GOT3 (cell line): ENCODE data around the gene PPP2R2D.
"Not testable (repeated sequence)": the region's sequence is repeated elsewhere in the genome, so short reads cannot be mapped to it uniquely, and the experiment has no call there.

Experiments
- DNase-seq: peaks from one replicate; lab custom pipeline; 2025; ENCODE audit warnings: mixed read lengths; lab: John Stamatoyannopoulos, UW

PPP2R2D gene

DNA sequence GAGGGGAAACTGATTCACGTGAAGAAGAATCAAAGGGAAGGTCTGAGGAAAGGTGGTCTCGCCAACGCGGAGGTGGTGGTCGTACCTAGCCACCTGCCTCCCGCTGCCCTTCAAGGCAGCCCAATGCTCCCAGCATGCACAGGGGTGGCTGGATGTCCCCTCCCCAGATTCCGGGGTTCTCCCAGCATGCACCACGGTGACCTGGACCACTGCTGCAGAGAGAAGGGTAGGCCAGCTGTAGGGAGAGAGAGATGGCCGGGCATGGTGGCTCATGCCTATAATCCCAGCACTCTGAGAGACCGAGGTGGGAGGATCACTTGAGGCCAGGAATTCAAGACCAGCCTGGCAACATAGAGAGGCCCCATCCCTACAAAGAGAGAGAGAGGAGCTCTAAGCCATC, 32.4 kb upstream of the PPP2R2D start:
- DNase-seq = no peak

- DNase-seq = no peak
Observed at GRCh38 chr10:131869344-131869743, 31.5 kb upstream of the PPP2R2D start.

- no peak for DNase-seq
Observed at GRCh38 chr10:131870411-131870810, 30.4 kb upstream of the PPP2R2D start.

DNA sequence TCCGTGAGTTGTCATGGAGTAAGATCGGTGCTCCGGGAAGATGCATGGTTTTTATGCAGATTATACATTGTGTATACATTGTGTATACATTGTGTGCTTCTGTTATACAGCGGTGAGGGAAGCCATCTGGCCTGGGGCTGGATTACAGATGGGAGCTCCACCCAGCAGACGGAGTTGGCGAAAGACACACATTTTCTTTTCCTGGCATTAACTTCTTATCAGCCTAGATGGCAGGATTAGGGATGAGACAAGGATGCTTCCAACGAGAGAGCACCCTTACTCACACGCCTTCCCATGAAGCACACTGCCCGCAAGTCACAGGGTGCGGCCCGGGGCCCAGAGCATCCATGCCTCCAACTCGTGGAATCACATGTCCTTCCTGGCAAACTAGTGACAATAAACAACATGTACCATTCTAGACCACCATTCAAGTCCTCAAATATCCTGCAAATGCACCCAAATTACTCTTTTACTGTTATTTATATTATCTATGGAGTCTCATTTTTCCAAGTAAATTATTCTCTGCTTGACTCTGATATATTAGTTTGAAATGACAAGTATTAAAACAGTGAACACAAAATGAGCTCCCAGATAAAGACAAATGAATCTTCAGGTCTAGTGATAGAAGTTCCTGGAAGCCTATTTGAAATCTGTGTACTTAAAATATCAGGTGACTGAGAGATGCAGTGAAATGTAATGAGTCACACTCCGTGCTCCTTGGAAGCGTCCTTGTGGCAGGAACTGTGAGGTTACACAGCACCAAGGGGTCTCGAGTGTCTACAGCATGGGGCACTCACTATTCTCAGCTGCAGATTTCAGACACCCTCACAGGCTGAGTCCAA, 29.8 kb upstream of the PPP2R2D start:
- DNase-seq = no peak

GRCh38 chr10:131871673-131872005, 29.2 kb upstream of the PPP2R2D start:
- DNase-seq = no peak

GRCh38 chr10:131872011-131872826, 28.6 kb upstream of the PPP2R2D start:
- DNase-seq = no peak

- DNase-seq = no peak
Observed at GRCh38 chr10:131872827-131873375, 27.9 kb upstream of the PPP2R2D start.

DNA sequence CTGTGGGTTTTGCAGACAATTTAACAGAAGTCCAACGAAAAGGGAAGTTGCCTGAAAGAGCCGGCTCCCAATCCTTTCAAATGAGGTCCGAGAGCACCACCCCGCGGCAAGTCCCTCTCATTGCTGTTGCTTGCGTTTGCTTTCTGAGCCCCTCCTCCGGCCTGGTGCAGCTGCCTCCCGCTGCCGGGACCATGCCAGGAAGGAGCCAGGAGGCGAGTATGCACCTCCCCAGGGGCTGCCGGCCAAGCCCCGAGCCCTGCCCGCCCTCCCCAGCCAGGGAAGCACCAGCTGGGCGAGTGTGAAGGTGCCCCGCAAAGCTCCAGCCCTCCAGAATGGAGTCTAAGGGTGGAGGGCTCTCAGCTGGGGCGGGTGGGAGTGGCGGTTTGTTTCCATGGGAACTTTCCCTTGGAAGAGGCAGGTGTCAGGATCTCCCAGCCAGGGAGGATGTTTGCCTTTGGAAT, 25.8 kb upstream of the PPP2R2D start:
- DNase-seq = peak; percentile 26

- DNase-seq = no peak
Observed at GRCh38 chr10:131875501-131875900, 25.3 kb upstream of the PPP2R2D start.

- no peak for DNase-seq
Observed at GRCh38 chr10:131876017-131876416, 24.8 kb upstream of the PPP2R2D start.

GRCh38 chr10:131876508-131876907, 24.3 kb upstream of the PPP2R2D start:
- no peak for DNase-seq

- DNase-seq = no peak
Observed at GRCh38 chr10:131880016-131880590, 20.7 kb upstream of the PPP2R2D start.

- DNase-seq = no peak
Observed at GRCh38 chr10:131881104-131881880, 19.5 kb upstream of the PPP2R2D start.

DNA sequence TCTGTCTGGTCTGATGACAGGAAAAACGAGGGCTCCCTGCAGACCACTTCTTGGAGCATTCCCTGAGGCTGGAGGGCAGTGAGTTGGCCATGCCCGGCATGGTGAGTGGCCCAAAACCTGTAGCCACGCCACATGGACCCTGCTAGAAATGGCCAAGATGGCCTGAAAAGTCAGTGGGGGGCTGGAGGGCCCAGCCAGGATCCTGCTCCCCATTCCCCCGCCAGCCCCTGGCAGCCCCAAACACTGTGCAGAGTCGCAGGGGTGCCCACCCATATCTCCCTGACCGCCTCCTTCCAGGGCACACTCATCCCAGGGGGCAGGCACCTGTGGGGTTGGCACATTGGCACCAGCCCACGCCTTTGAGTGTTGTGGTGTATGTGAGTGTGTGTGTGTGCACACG, 18.7 kb upstream of the PPP2R2D start:
- DNase-seq = no peak

GRCh38 chr10:131882590-131883451, 18.0 kb upstream of the PPP2R2D start:
- DNase-seq = no peak

DNA sequence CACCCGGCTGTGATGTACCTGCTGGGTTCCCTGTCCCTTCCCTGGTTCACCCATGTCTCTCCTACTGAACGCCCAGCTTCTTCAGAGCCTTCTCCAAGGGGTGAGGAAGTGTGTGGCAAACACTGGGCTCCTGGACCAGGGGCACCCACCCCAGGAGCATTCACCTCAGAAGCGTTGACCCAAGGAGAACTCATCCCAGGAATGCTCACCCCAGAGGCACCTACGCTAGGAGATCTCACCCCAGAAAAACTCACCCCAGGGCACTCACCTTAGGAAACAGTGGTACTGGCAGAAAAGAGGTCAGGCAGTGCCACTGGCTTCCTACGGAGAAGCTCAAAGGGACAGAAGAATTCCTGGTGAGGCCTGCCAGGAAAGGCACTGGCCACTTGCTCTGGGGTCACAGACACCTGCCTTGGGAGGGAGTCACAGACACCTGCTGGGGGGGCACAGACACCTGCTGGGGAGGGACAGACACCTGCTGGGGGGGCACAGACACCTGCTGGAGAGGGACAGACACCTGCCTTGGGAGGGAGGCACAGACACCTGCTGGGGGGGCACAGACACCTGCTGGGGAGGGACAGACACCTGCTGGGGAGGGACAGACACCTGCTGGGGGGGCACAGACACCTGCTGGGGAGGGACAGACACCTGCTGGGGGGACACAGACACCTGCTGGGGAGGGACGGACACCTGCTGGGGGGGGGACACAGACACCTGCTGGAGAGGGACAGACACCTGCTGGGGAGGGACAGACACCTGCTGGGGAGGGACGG, 17.0 kb upstream of the PPP2R2D start:
- not testable (repeated sequence) for DNase-seq

DNA sequence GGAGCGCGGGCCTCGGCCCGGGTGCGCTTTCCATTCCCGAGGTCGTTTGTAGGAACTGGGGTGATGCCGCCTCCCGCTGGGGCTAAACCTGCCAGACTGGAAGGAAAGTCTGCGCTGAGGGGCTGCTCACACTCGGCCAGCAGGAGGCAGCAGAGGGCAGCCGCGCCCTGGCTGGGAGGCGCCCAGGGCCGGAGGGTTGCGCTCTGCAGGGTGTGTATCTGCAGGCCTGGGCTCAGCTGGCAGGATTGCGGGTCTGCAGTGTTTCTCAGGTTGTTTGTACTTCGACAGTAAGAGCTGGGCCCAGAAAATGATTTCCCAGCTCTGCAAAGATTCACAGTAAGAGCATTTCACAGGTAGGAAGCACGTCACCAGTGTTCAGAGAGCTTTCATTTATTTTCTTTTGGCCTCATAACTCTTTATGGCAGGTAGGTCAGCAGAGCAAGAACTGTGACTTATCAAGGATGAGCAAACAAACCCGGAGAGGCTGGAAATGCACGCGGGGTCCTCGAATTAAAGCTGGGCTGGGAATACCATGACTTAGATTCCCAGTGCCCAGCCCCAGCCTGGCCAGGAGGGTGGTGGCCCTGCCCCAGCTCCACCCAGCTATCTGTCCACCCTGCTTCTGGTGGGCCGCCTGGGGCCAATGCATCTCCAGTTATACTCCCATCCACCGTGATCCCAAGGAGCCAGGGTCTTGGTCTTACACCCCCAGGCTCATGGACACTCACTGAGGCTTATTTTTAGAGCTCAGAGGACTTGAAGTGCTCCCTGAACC, 15.2 kb upstream of the PPP2R2D start:
- no peak for DNase-seq

- no peak for DNase-seq
Observed at GRCh38 chr10:131886237-131886636, 14.6 kb upstream of the PPP2R2D start.

GRCh38 chr10:131888186-131888604, 12.6 kb upstream of the PPP2R2D start:
- DNase-seq = no peak
